ENCODE data around the gene KCNG3.
A peak's percentile ranks its signal among the peaks of the same experiment; 100 is the strongest.

The KCNG3 gene, protein sequence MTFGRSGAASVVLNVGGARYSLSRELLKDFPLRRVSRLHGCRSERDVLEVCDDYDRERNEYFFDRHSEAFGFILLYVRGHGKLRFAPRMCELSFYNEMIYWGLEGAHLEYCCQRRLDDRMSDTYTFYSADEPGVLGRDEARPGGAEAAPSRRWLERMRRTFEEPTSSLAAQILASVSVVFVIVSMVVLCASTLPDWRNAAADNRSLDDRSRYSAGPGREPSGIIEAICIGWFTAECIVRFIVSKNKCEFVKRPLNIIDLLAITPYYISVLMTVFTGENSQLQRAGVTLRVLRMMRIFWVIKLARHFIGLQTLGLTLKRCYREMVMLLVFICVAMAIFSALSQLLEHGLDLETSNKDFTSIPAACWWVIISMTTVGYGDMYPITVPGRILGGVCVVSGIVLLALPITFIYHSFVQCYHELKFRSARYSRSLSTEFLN

GRCh38 chr2:42493468-42494354, at the start of gene KCNG3:
Gene KCNG3, minus strand, starts transcription at chr2:42493982. Its CDS starts 481 bp downstream, at chr2:42493501.
- DNase-seq (ENCODE audit: low read depth, low spot score) = peak; percentile 49

GRCh38 chr2:42542871-42543270, 49.1 kb upstream of the KCNG3 start:
- DNase-seq (ENCODE audit: low read depth, low spot score) = no peak

GRCh38 chr2:42537493-42537892, 43.7 kb upstream of the KCNG3 start:
- no peak for DNase-seq (ENCODE audit: low read depth, low spot score)

GRCh38 chr2:42532397-42532796, 38.6 kb upstream of the KCNG3 start:
- no peak for DNase-seq (ENCODE audit: low read depth, low spot score)

DNA sequence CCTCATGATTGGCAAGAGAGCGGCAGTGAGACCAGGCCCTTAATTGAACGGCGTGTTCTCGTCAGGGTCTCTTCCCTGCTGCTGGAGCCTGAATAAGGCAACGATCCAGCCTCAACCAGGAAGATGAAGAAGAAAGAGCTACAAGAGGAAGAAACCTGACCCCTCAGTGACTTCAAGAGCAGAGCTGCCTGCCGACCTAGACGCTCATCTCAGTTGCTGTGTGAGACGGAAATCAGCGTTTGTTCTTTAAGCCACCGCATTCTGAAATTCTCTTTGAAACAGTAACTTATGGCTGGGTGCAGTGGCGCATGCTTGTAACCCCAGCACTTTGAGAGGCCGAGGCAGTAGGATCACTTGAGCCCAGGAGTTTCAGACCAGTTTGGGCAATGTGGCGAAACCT, 29.6 kb upstream of the KCNG3 start:
- no peak for DNase-seq (ENCODE audit: low read depth, low spot score)

- no peak for DNase-seq (ENCODE audit: low read depth, low spot score)
Observed at GRCh38 chr2:42522035-42522434, 28.3 kb upstream of the KCNG3 start.

DNA sequence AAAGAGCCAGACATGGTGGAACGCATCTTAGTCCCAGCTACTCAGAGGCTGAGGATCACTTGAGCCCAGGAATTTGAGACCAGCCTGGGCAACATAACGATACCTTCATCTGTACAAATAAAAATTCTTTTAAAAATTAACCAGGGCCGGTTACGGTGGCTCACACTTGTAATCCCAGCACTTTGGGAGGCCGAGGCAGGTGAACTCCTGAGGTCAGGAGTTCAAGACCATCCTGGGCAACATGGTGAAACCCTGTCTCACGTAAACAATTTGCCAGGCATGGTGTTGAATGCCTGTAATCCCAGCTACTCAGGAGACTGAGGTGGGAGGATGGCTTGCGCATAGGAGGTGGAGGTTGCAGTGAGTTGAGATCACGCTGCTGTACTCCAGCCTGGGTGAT, 25.8 kb upstream of the KCNG3 start:
- no peak for DNase-seq (ENCODE audit: low read depth, low spot score)

DNA sequence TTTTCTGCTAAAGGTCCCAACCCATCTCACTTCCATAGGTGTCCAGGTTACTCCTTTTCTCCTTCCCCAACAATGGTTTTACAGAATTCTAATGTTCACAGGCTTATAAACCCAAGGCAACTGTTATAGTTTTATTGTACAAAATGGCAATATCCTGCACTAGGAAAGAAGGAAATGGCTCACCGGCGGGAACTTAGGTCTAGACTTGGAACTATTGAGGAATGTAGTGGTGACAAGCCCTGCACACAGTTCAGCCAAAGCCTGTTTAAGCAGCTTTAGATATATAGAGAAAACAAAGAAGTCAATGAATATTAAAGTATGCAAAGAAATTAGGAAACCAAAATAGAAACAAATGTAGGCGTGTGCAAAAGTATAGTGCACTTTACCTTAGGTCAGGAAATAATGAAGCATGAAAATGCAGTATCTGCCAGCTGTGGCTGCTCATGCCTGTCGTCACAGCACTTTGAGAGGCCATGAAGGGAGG, 22.7 kb upstream of the KCNG3 start:
- no peak for DNase-seq (ENCODE audit: low read depth, low spot score)

GRCh38 chr2:42513252-42513918, 19.6 kb upstream of the KCNG3 start:
- DNase-seq (ENCODE audit: low read depth, low spot score) = no peak

GRCh38 chr2:42510608-42511243, 16.9 kb upstream of the KCNG3 start:
- DNase-seq (ENCODE audit: low read depth, low spot score) = no peak

GRCh38 chr2:42510191-42510590, 16.4 kb upstream of the KCNG3 start:
- no peak for DNase-seq (ENCODE audit: low read depth, low spot score)

GRCh38 chr2:42504364-42505230, 10.8 kb upstream of the KCNG3 start:
- DNase-seq (ENCODE audit: low read depth, low spot score) = no peak

- no peak for DNase-seq (ENCODE audit: low read depth, low spot score)
Observed at GRCh38 chr2:42503291-42503690, 9.5 kb upstream of the KCNG3 start.

DNA sequence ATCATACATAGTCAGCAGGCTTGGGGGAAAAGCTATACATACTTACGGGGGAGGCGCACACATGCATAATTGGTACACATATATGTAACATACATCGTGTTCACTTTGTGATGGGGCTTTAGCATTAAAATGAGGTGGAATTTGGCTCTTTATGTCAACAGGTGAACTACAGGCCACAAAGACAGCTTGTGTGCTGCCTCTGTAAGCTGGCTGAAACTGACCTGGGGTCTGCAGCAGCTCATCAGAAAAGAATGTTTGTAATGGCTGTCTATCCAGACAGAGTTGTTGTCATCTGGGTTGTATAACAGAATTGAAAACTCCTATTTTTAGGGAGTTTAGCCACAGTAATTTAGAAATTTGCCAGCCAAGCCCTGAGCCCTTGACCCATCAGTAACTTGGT, 4.7 kb upstream of the KCNG3 start:
- DNase-seq (ENCODE audit: low read depth, low spot score) = no peak

DNA sequence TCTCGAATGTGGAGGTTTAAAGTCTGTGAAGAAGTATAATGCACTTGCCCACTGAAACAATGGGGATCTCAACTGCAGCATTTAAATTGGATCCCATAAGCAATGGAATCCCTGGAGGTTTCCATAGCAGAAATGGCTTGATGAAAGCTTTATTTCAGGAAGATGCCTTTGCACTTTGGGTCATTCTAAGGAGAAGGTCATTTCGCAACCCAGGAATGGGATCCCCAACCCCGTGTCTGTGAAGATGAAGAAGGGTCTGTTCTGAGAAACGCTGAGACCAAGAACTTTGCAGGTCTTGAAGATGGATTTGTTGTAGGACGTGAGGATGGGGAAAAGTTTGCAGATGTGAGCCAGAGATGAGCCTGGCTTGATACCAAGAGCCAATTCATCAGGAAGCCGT, 1.8 kb upstream of the KCNG3 start:
- DNase-seq (ENCODE audit: low read depth, low spot score) = no peak

DNA sequence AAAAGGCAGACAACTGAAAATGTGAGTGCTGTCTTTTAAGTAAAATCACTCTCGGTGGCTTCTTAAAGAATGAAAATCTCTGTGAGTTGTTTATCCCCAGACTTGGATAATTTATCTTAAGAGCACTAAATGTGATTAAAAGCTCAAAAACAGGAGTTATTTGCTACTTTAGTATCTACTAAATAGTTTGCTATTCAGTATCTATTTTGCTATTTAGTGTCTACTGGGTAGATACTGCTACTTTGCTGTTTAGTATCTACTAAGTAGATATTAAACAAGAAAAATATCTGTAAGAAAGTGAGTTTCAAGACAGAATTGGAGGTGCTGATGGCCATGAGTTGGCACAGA, 1.4 kb upstream of the KCNG3 start:
- DNase-seq (ENCODE audit: low read depth, low spot score) = no peak

GRCh38 chr2:42494355-42495233, 812 bp upstream of the KCNG3 start:
- peak; percentile 54 for DNase-seq (ENCODE audit: low read depth, low spot score)

DNA sequence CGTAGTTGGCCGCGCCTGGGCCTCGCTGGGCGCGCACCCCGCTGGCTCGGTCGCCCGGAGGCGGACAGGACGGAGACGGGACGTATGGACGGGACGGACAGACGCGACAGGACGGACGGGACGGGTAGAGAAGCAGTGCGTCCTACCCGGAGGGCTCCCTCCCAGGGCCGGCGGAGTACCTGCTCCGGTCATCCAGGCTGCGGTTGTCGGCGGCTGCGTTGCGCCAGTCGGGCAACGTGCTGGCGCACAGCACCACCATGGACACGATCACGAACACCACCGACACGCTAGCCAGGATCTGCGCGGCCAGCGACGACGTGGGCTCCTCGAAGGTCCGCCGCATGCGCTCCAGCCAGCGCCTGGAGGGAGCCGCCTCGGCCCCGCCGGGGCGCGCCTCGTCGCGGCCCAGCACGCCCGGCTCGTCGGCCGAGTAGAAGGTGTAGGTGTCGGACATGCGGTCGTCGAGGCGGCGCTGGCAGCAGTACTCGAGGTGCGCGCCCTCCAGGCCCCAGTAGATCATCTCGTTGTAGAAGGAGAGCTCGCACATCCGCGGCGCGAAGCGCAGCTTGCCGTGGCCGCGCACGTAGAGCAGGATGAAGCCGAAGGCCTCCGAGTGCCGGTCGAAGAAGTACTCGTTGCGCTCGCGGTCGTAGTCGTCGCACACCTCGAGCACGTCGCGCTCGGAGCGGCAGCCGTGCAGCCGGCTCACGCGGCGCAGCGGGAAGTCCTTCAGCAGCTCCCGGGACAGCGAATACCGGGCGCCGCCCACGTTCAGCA, 903 bp downstream of the KCNG3 start:
- no peak for DNase-seq (ENCODE audit: low read depth, low spot score)

DNA sequence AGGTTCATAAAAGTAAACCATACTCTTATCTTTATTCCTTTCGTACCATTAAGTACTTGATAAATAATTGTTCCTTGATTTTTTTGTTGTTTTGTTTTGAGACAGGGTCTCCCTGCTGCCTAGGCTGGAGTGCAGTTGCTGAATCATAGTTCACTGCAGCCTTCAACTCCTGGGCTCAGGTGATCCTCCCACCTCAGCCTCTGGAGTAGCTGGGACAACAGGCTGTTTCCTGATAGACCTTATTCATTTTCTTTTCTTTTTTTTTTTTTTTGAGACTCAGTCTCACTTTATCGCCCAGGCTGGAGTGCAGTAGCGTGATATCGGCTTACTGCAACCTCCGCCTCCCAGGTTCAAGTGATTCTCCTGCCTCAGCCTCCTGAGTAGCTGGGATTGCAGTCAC, 5.5 kb downstream of the KCNG3 start:
- DNase-seq (ENCODE audit: low read depth, low spot score) = no peak

All from activated naive CD8-positive, alpha-beta T cell treated with anti-CD3 and anti-CD28 coated beads, Interleukin-2, amount 50 U/mL, for 16 hours (primary cell).